HG03378 (cell line): ENCODE results near the gene PATJ.

Experiments used
- ATAC-seq: cut with Tn5 transposase; IDR thresholded peaks from one replicate; pipeline ENCODE4 v1.9.1; 2021; ENCODE audit warnings: mild to moderate bottlenecking, moderate library complexity; ENCODE audit not compliant: unreplicated experiment

PATJ gene

DNA sequence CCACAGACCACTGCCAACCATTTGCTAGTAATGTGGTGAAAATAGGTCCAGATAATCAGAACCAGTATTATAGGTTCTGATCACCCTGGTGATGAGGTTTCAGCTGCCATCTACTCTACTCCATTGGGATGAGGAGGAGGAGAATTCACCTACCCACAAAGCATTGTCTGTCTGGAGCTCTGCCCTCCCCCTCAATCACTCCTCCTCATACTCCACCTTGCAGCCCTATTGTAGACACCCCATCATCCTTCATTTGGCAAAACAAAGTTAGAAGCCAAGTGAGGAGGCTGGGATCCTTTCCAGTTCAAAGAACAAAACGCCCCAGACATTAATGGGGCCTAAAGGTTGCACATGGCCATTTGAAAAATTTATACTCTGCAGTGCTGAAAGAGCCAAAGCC, 295.0 kb downstream of the PATJ start:
- ATAC-seq, result no peak

DNA sequence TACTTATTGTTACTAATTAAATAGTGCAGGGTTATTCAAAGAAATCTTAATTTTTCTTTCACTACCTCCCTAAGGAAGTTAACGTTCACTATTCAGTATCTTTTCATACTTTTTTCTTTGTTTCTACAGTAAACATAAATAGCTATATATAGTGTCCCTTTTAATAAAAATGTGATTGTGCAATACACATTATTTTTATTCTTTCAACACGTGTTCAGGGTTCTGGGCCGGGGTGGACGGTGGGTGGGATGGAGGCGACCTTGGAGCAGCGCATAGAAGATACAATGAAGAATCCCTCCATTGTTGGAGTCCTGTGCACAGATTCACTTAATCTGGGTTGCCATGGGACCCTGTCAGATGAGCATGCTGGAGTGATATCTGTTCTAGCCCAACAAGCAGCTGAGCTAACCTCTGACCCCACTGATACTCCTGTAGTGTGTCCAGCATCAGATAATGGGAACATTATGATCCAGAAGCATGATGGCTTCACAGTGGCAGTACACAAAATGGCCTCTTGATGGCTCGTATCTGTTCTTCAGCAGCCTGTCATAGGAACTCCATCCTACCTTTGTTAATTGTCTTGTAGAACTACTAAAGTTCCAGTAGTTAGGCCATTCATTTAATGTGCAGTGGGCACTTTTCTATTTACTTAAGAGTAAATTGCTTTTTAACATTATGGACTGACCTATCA, 296.5 kb downstream of the PATJ start:
- no peak for ATAC-seq

GRCh38 chr1:62040450-62040849, 298.2 kb downstream of the PATJ start:
- ATAC-seq, result no peak

DNA sequence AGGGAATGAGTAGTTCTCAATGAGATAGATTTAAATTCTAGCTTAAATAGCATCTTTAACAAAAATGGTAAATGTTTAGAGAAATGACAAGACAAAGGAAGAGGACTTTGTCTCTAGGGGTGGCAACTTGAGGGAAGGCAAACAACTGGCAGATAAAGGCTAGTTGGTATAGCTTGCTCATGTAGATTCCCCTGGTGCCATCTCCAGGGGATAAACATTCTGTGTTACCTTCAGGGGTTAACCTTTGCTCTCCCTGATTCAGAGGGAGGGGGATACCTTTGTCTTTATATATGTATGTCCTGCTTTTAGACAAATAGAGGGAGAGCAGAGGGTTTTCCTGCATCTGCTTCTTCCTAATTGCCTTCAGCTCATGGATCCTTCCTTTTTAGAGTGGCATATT, 298.7 kb downstream of the PATJ start:
- no peak for ATAC-seq

DNA sequence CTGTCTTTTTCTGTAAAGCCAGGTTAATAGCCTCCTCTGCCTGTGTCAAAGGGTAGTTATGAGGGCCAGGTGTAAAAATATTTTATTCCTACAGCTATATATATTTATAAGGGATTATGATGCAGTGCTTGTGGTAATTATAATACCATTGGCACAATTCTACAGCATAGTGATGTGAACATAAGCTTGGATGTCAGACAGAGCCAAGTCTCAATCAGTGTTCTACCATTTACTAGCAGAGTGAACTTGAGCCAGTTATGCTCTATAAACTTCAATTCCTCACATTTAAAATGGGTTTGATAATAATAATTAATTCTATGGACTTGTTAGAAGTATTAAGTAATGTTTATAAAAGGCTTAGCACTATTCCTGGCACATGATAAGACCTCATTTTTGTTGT, 300.9 kb downstream of the PATJ start:
- no peak for ATAC-seq

DNA sequence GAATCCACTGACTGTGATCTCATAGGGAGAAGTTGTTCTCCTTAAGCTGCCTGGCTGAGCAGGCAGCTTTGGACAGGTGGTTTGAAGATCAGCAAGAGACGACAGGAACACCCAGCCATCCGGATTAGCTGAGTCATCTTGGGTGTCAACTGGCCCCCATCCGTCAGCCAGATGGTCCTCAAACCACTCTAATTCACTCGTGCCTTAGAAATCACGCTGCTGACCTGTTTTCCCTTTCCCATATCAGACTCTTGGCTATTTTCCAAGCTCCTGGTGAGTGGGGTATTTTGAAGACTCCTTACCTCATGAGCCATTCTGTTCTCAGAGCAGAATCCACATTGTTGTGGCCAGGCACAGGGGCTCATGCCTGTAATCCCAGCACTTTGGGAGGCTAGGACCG, 303.3 kb downstream of the PATJ start:
- ATAC-seq, result no peak

GRCh38 chr1:62046927-62047326, 304.6 kb downstream of the PATJ start:
- no peak for ATAC-seq

- ATAC-seq, result no peak
These were observed 307.9 kb downstream of the PATJ start for GRCh38 chr1:62050165-62050564.

- no peak for ATAC-seq
These were observed 310.7 kb downstream of the PATJ start for GRCh38 chr1:62052946-62053345.

DNA sequence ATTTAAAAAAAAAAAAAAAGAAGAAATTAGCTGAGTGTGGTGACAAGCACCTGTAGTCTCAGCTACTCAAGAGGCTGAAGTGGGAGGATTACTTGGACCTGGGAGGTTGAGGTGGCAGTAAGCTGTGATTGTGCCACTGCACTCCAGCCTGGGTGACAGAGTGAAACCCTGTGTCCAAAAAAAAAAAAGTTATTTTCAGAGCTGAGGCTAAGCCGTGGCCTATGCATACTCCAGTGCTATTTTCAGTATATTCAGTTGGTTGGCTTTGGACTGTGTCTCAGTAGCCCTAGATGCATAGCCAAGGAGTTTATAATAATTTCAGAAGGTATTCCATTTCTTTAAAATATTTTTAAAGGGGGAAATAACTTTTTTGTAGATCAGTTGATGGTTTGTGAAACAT, 311.9 kb downstream of the PATJ start:
- ATAC-seq, result no peak

DNA sequence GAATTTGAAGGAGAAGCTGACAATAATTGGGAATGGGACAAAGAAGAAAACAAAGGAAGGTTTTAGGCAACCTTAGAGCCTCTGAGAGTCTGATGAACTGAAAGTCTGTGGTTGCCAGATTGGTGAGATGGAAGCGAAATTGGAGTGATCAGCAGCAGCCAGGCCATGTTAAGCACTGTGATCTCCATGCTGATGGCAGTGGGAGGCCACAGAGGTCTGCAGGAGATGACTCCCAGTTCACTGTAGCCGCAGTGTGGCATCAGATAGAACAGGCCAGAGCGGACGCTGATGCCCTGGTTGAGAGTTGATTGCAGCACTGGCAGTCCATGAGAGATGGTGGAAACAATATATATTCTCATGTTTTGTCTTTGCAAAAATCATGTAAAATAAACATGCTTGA, 314.9 kb downstream of the PATJ start:
- ATAC-seq, result no peak

GRCh38 chr1:62057641-62058290, 315.5 kb downstream of the PATJ start:
- ATAC-seq, result no peak

- ATAC-seq, result no peak
These were observed 316.7 kb downstream of the PATJ start for GRCh38 chr1:62058956-62059355.

DNA sequence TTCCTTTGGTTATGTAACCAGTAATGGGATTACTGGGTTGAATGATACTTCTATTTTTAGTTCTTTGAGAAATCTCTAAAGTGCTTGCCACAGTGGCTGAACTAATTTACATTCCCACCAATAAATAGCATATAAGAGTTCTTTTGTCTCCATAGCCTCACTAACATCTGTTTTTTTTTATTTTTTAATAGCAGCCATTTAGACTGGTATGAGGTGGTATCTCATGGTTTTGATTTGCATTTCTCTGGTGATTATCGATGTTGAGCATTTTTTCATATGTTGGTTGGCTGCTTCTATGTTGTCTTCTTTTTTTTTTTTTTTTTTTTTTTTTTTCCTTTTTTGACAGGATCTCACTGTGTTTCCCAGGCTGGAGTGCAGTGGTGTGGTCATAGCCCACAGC, 319.8 kb downstream of the PATJ start:
- ATAC-seq, result no peak

- no peak for ATAC-seq
These were observed 322.6 kb downstream of the PATJ start for GRCh38 chr1:62064829-62065407.

- ATAC-seq, result no peak
These were observed 324.4 kb downstream of the PATJ start for GRCh38 chr1:62066713-62067112.

DNA sequence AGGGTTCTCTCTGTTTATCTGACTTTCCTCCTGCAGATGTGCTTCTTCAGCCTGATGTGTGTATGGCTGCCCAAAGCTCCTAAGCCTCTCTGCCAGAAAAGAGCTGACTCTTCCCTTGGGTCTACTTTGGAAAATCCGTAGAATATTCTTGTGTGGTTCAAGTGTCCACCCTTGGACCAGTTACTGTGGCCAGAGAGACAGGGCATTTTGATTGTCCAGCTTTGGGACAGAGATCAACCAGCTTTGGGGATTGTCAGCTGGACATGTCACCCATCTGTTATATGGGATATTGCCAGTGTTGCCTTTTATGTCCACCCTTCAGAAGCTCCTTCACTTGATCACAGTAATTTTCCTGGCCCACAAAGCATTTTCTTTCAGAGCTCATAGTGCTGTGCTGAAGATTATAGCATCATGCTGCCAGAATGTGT, 326.1 kb downstream of the PATJ start:
- no peak for ATAC-seq

GRCh38 chr1:62068978-62069377, 326.7 kb downstream of the PATJ start:
- ATAC-seq, result no peak

DNA sequence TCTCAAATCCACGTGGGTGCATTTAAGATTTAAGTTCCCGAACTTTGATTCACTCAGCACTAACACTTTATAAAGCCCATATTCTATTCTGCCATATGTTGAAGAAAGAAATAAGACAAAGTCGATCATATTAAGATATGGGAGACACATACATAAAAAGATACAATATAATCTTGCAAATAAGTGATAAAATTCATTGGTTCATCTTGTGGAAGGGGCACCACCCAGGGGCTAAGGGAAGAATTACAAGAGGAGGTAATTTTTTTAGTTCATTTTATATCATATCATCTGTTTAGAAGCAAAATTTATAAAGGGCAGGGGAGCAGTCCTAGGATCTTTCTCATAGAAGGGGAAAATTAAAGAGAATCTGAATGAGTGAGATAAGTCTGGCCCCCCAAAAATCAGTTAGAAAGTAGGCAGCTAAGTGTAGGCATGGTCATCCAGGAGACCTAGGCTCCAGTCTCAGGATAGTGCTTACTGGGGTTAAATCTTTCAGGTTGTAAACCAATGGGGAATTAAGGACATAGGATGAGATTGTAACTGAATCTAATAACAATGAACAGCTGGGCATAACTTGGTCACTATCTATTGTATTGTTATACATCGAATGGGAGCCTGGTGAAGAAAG, 328.2 kb downstream of the PATJ start:
- no peak for ATAC-seq

DNA sequence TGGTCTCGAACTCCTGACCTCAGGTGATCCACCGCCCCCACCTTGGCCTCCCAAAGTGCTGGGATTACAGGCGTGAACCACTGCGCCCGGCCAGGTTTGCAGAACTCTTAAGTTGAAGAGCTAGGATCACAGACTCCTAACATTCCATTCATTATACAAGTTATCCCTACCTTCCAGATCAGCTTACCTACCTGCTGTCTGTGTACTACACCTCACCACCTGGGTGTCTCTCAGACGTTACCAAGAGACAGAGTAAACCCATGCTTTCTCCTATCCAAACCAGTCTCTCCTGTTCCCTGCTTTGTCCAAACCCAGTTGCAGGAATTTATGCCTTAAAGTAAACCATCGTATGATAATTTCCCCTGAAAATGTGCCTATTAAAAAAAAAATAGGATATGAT, 329.4 kb downstream of the PATJ start:
- no peak for ATAC-seq

DNA sequence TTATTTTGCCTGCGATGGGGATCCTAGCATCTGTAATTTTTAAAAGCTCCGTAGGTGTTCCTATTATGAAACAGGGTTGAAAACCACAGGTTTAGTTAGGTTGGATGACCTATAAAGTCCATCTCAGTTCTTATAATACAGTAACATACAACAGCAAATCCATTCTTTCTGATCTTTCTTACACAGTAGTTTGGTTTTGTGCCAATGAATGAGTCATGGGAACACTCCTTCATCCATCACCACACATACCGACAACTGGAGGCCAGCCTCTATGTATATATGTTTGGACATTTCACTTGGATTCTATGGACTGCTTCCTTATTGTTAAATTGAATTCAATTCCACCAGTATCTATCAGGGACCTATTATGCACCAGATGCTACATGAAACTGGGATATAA, 334.0 kb downstream of the PATJ start:
- no peak for ATAC-seq

- no peak for ATAC-seq
These were observed 335.5 kb downstream of the PATJ start for GRCh38 chr1:62077821-62078220.
